GM23338 (cell line): Measurements from ENCODE around the gene RNASEH2A. TPM values are rescaled to one million over a fixed set of nuclear protein-coding genes. Genes with fewer than 3 reads are reported as not detected.

Experiments
- ATAC-seq: fragments of 200-7000 bp; cut with Tn5 transposase; 3 replicates; pipeline ENCODE4 v1.9.1; 2020
- DNase-seq: peaks from one replicate; pipeline ENCODE4 v3.0.0-alpha.2; 2015; ENCODE audit warnings: low spot score
- H2AFZ ChIP-seq: fragments of 200-600 bp; sonication (generic); 2 replicates; pipeline ENCODE4 v1.8.0; 2016; ENCODE audit warnings: antibody characterized with exemption, mild to moderate bottlenecking, moderate library complexity
- H3F3A ChIP-seq: fragments of 200-600 bp; sonication (generic); replicated peaks from 2 replicates; pipeline ENCODE4 v1.8.0; 2017; ENCODE audit warnings: antibody characterized with exemption, mixed run types, low read depth
- H3K27ac ChIP-seq: fragments of 200-600 bp; sonication (generic); 2 replicates; pipeline ENCODE4 v1.6.1; 2016; ENCODE audit warnings: low read depth
- H3K27me3 ChIP-seq: fragments of 200-600 bp; sonication (generic); 2 replicates; pipeline ENCODE4 v1.8.0; 2016; ENCODE audit warnings: mild to moderate bottlenecking, mixed run types, moderate library complexity; ENCODE audit not compliant: insufficient read depth
- H3K36me3 ChIP-seq: fragments of 200-600 bp; sonication (generic); 2 replicates; pipeline ENCODE4 v1.8.0; 2016; ENCODE audit warnings: mild to moderate bottlenecking; ENCODE audit not compliant: insufficient read depth
- H3K4me1 ChIP-seq: fragments of 200-600 bp; sonication (generic); 2 replicates; pipeline ENCODE4 v1.8.0; 2016; ENCODE audit warnings: mild to moderate bottlenecking, moderate library complexity; ENCODE audit not compliant: insufficient read depth
- H3K4me2 ChIP-seq: fragments of 200-600 bp; sonication (generic); 2 replicates; pipeline ENCODE4 v1.7.1; 2017; ENCODE audit warnings: mixed run types
- H3K4me3 ChIP-seq: fragments of 200-600 bp; sonication (generic); 2 replicates; pipeline ENCODE4 v1.6.1; 2016; ENCODE audit warnings: mixed run types
- H3K79me2 ChIP-seq: fragments of 200-600 bp; sonication (generic); replicated peaks from 2 replicates; pipeline ENCODE4 v1.8.0; 2017; ENCODE audit warnings: mild to moderate bottlenecking; ENCODE audit not compliant: insufficient read depth
- H3K9me2 ChIP-seq: fragments of 200-600 bp; sonication (generic); 2 replicates; pipeline ENCODE4 v1.8.0; 2017; ENCODE audit not compliant: insufficient read depth
- H4K20me1 ChIP-seq: fragments of 200-600 bp; sonication (generic); replicated peaks from 2 replicates; pipeline ENCODE4 v1.8.0; 2017; ENCODE audit warnings: mild to moderate bottlenecking; ENCODE audit not compliant: insufficient read depth
- H3K27ac Mint-ChIP-seq: 2 replicates; pipeline ENCODE4 v1.8.0; 2020; ENCODE audit warnings: inconsistent platforms, mild to moderate bottlenecking, moderate library complexity, mixed read lengths
- H3K27me3 Mint-ChIP-seq: 3 replicates; pipeline ENCODE4 v1.8.0; 2022; ENCODE audit warnings: low read depth, mild to moderate bottlenecking, moderate library complexity, mixed read lengths, inconsistent platforms; ENCODE audit not compliant: insufficient read depth, poor library complexity
- H3K36me3 Mint-ChIP-seq: 3 replicates; pipeline ENCODE4 v1.8.0; 2021; ENCODE audit warnings: low read depth, mild to moderate bottlenecking, inconsistent platforms, moderate library complexity, mixed read lengths
- H3K4me1 Mint-ChIP-seq: 3 replicates; pipeline ENCODE4 v1.8.0; 2020; ENCODE audit warnings: mild to moderate bottlenecking, inconsistent platforms, mixed read lengths
- H3K4me3 Mint-ChIP-seq: 3 replicates; pipeline ENCODE4 v1.8.0; 2021; ENCODE audit warnings: moderate library complexity, mild to moderate bottlenecking, inconsistent platforms, mixed read lengths
- H3K9me3 Mint-ChIP-seq: 3 replicates; pipeline ENCODE4 v1.8.0; 2020; ENCODE audit warnings: moderate library complexity, mild to moderate bottlenecking, inconsistent platforms, mixed read lengths
- CREB1 ChIP-seq: fragments of 250-450 bp; sonication (Bioruptor Pico); IDR thresholded peaks from 2 replicates; pipeline ENCODE4 v1.5.0; 2020; ENCODE audit warnings: low read depth, mild to moderate bottlenecking, moderate library complexity
- CTCF ChIP-seq, 2 experiments: fragments of 200-600 bp in 1 of 2; sonication (generic) in 1 of 2; conservative IDR thresholded peaks; 2 replicates each; pipeline versions ENCODE4 v1.5.1 to v1.6.1; 2016 to 2017; ENCODE audit warnings: antibody characterized with exemption in 2 of 2, low read depth in 2 of 2, mild to moderate bottlenecking in 2 of 2, moderate library complexity in 1 of 2
- EZH2phosphoT487 ChIP-seq: fragments of 200-600 bp; sonication (generic); IDR thresholded peaks from one replicate; pipeline ENCODE4 v1.8.1; 2018; ENCODE audit warnings: antibody characterized with exemption; ENCODE audit not compliant: unreplicated experiment
- JUNB ChIP-seq: IDR thresholded peaks from one replicate; pipeline ENCODE4 v1.6.1; 2016; ENCODE audit warnings: antibody characterized with exemption; ENCODE audit not compliant: unreplicated experiment
- NANOG ChIP-seq: IDR thresholded peaks from 2 replicates; pipeline ENCODE4 v1.6.1; 2016; ENCODE audit warnings: antibody characterized with exemption, borderline replicate concordance
- POLR2AphosphoS5 ChIP-seq: IDR thresholded peaks from 2 replicates; pipeline ENCODE4 v1.6.1; 2016; ENCODE audit warnings: antibody characterized with exemption, low read depth
- ZNF331 ChIP-seq: fragments of 250-450 bp; sonication (Bioruptor Pico); IDR thresholded peaks from 2 replicates; pipeline ENCODE4 v1.5.0; 2020; ENCODE audit warnings: low read depth, mild to moderate bottlenecking, moderate library complexity
- ZNF462 ChIP-seq: fragments of 250-450 bp; sonication (Bioruptor Pico); IDR thresholded peaks from 2 replicates; pipeline ENCODE4 v1.5.0; 2020; ENCODE audit warnings: mild to moderate bottlenecking, moderate library complexity
- polyA plus RNA-seq: library from polyadenylated mRNA; unstranded; fragments of >200 nt; fragmentation: Nextera tagmentation; extraction: Ambion mirVana; gene quantifications from 2 replicates; pipeline ENCODE4 v1.2.1, GENCODE V29; 2016
- total RNA-seq: library from RNA; depleted of rRNA; stranded (reverse); fragments of >200 nt; shearing (Covaris generic); gene quantifications from 2 replicates; pipeline ENCODE4 v1.2.3, GENCODE V29; 2014

RNASEH2A gene
- total and polyA plus RNA-seq, 2 experiments from 2014 or later, result 39.4 to 68.2 TPM

- Mint-ChIP-seq H3K4me3 (peak overlapping the region; percentile 76), H3K36me3 (no peaks in the 10 kb centered on the region), H3K4me1 (peaks cover 18% of the 10 kb centered on the region; the same call in 2 of the 3 replicates), H3K9me3 (no peaks in the 10 kb centered on the region; the same call in 2 of the 3 replicates), H3K27ac (peak overlapping the region; percentile 91), H3K27me3 (peaks cover 14% of the 10 kb centered on the region)
- ATAC-seq (peak; percentile 85), DNase-seq (peak; percentile 96)
- no peaks in the 10 kb centered on the region for H4K20me1 ChIP-seq
- peak overlapping the region; percentile 84 for H3K27ac ChIP-seq
- H3K9me2 ChIP-seq, result no peaks in the 10 kb centered on the region
- H3K79me2 ChIP-seq, result no peaks in the 10 kb centered on the region
- H3F3A ChIP-seq, result peaks cover 17% of the 10 kb centered on the region; the same call in 1 of the 2 replicates
- TF ChIP-seq ZNF462 (CRISPR knock-in tag), result no peak
- TF ChIP-seq POLR2AphosphoS5, result peak; percentile 62
- TF ChIP-seq NANOG, result no peak
- no peak for TF ChIP-seq ZNF331
- no peak for TF ChIP-seq EZH2phosphoT487
- TF ChIP-seq JUNB, result peak; percentile 38
- TF ChIP-seq CREB1 (CRISPR knock-in tag), result peak; percentile 50
- TF ChIP-seq CTCF (conservative IDR thresholded peaks at IDR 0.05; ENCODE audit: low read depth in 2 of 2), result peak; percentile 81 to 89
- H3K27me3 ChIP-seq, result no peaks in the 10 kb centered on the region
- no peaks in the 10 kb centered on the region for H3K36me3 ChIP-seq
- peak overlapping the region; percentile 58 for H3K4me3 ChIP-seq
- peak overlapping the region; percentile 70 for H3K4me2 ChIP-seq
- peak overlapping the region; percentile 91 for H2AFZ ChIP-seq
- H3K4me1 ChIP-seq, result peaks cover 11% of the 10 kb centered on the region
Observed at GRCh38 chr19:12825254-12826131, 19.1 kb downstream of the RNASEH2A start.
